ENCODE data around the gene GNB1L. TPM values are rescaled to one million over a fixed set of nuclear protein-coding genes. Genes with fewer than 3 reads are reported as not detected.

Gene GNB1L
- total and polyA plus RNA-seq, 2 of the 13 experiments (the other 11 are each of a cell fraction or from before 2014, with no cell fraction given) = 2.5 to 7.4 TPM

GRCh38 chr22:19854778-19855503 lies at the start of gene GNB1L, which contains the start of gene RTL10 (continued):
- TF ChIP-seq, protein P1, sequence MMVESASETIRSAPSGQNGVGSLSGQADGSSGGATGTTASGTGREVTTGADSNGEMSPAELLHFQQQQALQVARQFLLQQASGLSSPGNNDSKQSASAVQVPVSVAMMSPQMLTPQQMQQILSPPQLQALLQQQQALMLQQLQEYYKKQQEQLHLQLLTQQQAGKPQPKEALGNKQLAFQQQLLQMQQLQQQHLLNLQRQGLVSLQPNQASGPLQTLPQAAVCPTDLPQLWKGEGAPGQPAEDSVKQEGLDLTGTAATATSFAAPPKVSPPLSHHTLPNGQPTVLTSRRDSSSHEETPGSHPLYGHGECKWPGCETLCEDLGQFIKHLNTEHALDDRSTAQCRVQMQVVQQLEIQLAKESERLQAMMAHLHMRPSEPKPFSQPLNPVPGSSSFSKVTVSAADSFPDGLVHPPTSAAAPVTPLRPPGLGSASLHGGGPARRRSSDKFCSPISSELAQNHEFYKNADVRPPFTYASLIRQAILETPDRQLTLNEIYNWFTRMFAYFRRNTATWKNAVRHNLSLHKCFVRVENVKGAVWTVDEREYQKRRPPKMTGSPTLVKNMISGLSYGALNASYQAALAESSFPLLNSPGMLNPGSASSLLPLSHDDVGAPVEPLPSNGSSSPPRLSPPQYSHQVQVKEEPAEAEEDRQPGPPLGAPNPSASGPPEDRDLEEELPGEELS (CRISPR knock-in tag; IDR thresholded peaks at IDR 0.05) = no peak
- TF ChIP-seq ZNF703 (CRISPR knock-in tag; IDR thresholded peaks at IDR 0.05; ENCODE audit: borderline replicate concordance) = no peak; the same call in 1 of the 2 replicates
- TF ChIP-seq ZNF629 (CRISPR knock-in tag; conservative IDR thresholded peaks at IDR 0.05) = peak; percentile 39; the same call in 1 of the 2 replicates
- no peak; the same call in 1 of the 2 replicates for TF ChIP-seq FLYWCH1 (CRISPR knock-in tag; IDR thresholded peaks at IDR 0.05)
- TF ChIP-seq ZNF362 (CRISPR knock-in tag; IDR thresholded peaks at IDR 0.05; ENCODE audit: borderline replicate concordance) = no peak
- peak; percentile 45 for TF ChIP-seq AGO1 (IDR thresholded peaks at IDR 0.05; ENCODE audit: low read depth, low read length, poor library complexity, severe bottlenecking)
- TF ChIP-seq ARHGAP35 (CRISPR knock-in tag; IDR thresholded peaks at IDR 0.05; ENCODE audit: borderline replicate concordance) = peak; percentile 71; the same call in 1 of the 2 replicates
- no peak for TF ChIP-seq ZEB1 (IDR thresholded peaks at IDR 0.05; ENCODE audit: insufficient replicate concordance, low read depth)
- TF ChIP-seq TEF (CRISPR knock-in tag; IDR thresholded peaks at IDR 0.05) = peak; percentile 33; the same call in 1 of the 2 replicates
- no peak for TF ChIP-seq RNF219 (CRISPR knock-in tag; IDR thresholded peaks at IDR 0.05)
- peak; percentile 22; the same call in 1 of the 2 replicates for TF ChIP-seq PITX1 (CRISPR knock-in tag; IDR thresholded peaks at IDR 0.05)
- TF ChIP-seq ZNF589 (CRISPR knock-in tag; conservative IDR thresholded peaks at IDR 0.05) = peak; percentile 97; the same call in 1 of the 2 replicates
- TF ChIP-seq ZNF503 (CRISPR knock-in tag; IDR thresholded peaks at IDR 0.05) = no peak; the same call in 1 of the 2 replicates
- peak; percentile 81; the same call in 1 of the 2 replicates for TF ChIP-seq ZNF264 (CRISPR knock-in tag; IDR thresholded peaks at IDR 0.05)
- TF ChIP-seq RBM39 (IDR thresholded peaks at IDR 0.05; ENCODE audit: low read depth, low read length, poor library complexity, severe bottlenecking) = peak; percentile 76
- TF ChIP-seq ZNF256 (CRISPR knock-in tag; conservative IDR thresholded peaks at IDR 0.05) = peak; percentile 92; the same call in 1 of the 2 replicates
- TF ChIP-seq THAP11 (CRISPR knock-in tag; IDR thresholded peaks at IDR 0.05) = peak; percentile 86
- peak; percentile 70; the same call in 1 of the 2 replicates for TF ChIP-seq GATA4 (IDR thresholded peaks at IDR 0.05; ENCODE audit: borderline replicate concordance, low read depth)
- TF ChIP-seq MAF1 (CRISPR knock-in tag; IDR thresholded peaks at IDR 0.05; ENCODE audit: borderline replicate concordance) = peak; percentile 32; the same call in 1 of the 2 replicates
- no peak; the same call in 1 of the 2 replicates for TF ChIP-seq JDP2 (CRISPR knock-in tag; IDR thresholded peaks at IDR 0.05; ENCODE audit: borderline replicate concordance)

Data from HepG2 (cell line).